HepG2 (cell line): ENCODE data around the gene TMTC1.

Experiments
- BRD4 ChIP-seq: sonication (generic); formaldehyde crosslinking; IDR thresholded peaks from 2 replicates; pipeline ENCODE4 v1.4.0; 2020; ENCODE audit warnings: missing genetic modification reagents
- CTCF ChIP-seq: sonication (generic); formaldehyde crosslinking; IDR thresholded peaks from 2 replicates; pipeline ENCODE4 v1.5.0; 2020; ENCODE audit warnings: mild to moderate bottlenecking, missing genetic modification reagents, moderate library complexity
- KLF16 ChIP-seq, 2 experiments: sonication (generic) in 1 of 2; formaldehyde crosslinking in 1 of 2; IDR thresholded peaks; 2 replicates each; pipeline versions ENCODE4 v1.6.1 to v1.8.0; 2016 to 2023; ENCODE audit warnings: missing genetic modification reagents in 2 of 2, missing compliant biosample characterization in 1 of 2
- MAX ChIP-seq: IDR thresholded peaks from 2 replicates; pipeline ENCODE4 v1.6.1; 2012; ENCODE audit warnings: inconsistent platforms
- PBX3 ChIP-seq: sonication (generic); formaldehyde crosslinking; IDR thresholded peaks from 2 replicates; pipeline ENCODE4 v1.8.1; 2023; ENCODE audit warnings: missing genetic modification reagents, inconsistent platforms, borderline replicate concordance
- POLR2AphosphoS5 ChIP-seq: IDR thresholded peaks from 2 replicates; pipeline ENCODE4 v1.6.1; 2012; ENCODE audit warnings: low read depth, low read length
- RCOR2 ChIP-seq: IDR thresholded peaks from 2 replicates; pipeline ENCODE4 v1.6.1; 2016; ENCODE audit warnings: missing biosample characterization, missing genetic modification reagents
- RNF2 ChIP-seq: fragments of 450-650 bp; conservative IDR thresholded peaks from 2 replicates; pipeline ENCODE4 v1.6.1; 2016; ENCODE audit warnings: low read depth
- ZNF512 ChIP-seq: sonication (generic); formaldehyde crosslinking; IDR thresholded peaks from 2 replicates; pipeline ENCODE4 v1.4.0; 2020; ENCODE audit warnings: mild to moderate bottlenecking, missing genetic modification reagents
- ZNF883 ChIP-seq: sonication (generic); formaldehyde crosslinking; IDR thresholded peaks from 2 replicates; pipeline ENCODE4 v1.5.1; 2020; ENCODE audit warnings: mild to moderate bottlenecking, missing genetic modification reagents; ENCODE audit errors: not compliant biosample characterization

- TF ChIP-seq CTCF (CRISPR knock-in tag), result peak; percentile 54
- TF ChIP-seq RNF2, result no peak
- no peak for TF ChIP-seq ZNF512
- no peak for TF ChIP-seq BRD4 (CRISPR knock-in tag)
- TF ChIP-seq RCOR2 (CRISPR knock-in tag), result no peak
- TF ChIP-seq ZNF883, result no peak
- no peak for TF ChIP-seq MAX
- no peak for TF ChIP-seq PBX3 (CRISPR knock-in tag)
- no peak for TF ChIP-seq KLF16 (CRISPR knock-in tag; IDR thresholded peaks at IDR 0.05)
- no peak for TF ChIP-seq POLR2AphosphoS5
Measured at GRCh38 chr12:29640589-29641345, 143.0 kb downstream of the TMTC1 start.
